Measurements from ENCODE around the gene RSPH10B2.
A peak's percentile ranks its signal among the peaks of the same experiment; 100 is the strongest.
"Not testable (repeated sequence)": the region's sequence is repeated elsewhere in the genome, so short reads cannot be mapped to it uniquely, and the experiment has no call there.

Gene RSPH10B2

DNA sequence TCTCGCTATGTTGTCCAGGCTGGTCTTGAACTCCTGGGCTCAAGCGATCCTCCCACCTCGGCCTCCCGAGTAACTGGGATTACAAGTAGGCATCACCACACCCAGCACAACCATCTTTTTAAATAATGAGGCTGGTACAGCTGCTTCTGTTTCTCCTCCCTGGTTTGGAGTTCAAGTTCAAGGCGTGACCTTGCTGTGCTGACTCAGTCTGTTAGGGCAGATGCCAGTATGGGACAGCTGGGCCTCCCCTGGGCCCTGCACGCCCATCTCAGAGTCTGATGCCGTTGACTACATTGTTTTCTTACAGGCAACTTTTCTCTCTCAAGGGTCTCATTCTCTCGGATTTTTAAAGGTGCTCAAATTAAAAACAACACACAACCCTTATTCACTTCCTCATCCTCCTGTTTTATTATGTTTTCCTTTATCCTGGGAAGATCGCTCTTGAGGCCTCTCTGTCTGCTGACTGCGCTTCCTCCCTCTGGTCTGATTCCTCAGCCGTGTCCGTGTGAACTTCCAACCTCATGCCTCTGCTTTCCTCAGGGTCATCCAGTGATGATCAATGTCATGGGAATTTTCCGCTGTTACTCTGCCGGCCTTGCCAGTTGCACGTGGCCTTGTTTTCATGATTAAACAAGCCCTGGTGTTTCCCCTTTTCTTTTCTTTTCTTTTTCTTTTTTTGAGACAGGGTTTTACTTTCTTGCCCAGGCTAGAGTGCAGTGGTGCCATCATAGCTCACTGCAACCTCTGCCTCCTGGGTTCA is 38.4 kb downstream of the RSPH10B2 start:
- not testable (repeated sequence) for H3K4me3 ChIP-seq (ENCODE audit: low read depth, low read length); DNase-seq (ENCODE audit: low read depth)

DNA sequence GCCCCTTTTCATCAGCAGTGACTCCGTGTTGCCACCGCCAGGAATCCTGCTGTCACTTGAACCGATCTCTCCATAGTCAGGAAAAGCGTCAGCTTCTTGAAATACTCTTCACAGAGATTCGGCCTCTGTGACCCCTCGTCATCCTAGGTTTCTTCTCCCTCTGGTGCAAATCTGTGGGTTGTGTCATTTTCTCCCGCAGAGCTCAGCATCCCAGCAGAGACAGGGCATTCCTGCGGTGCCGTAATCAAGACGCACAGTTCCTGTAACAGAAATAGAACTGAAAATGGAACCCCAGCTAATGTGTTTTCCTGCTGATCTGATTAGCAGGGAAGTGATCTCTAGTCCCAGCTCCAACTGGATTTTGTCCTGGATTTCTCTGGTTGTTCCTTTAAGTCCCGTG is 40.4 kb downstream of the RSPH10B2 start:
- H3K4me3 ChIP-seq (ENCODE audit: low read depth, low read length); DNase-seq (ENCODE audit: low read depth): not testable (repeated sequence)

DNA sequence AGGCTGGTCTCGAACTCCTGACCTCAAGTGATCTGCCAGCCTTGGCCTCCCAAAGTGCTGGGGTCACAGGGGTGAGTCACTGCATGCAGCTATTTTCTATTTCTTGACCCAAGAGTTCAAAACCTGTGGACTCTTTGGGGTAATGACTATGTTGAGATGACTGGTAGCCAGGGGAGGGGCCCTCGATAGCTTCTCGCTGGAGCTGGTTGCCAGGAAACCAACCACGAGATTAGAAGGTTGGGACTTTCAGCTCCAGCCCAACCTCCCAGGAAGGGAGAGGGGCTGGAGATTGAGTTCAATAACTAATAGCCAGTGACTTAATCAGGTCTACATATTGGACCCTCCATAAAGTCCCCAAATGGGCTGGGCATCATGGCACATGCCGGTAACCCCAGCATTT is 43.3 kb downstream of the RSPH10B2 start:
- DNase-seq (ENCODE audit: low read depth); H3K4me3 ChIP-seq (ENCODE audit: low read depth, low read length): not testable (repeated sequence)

DNA sequence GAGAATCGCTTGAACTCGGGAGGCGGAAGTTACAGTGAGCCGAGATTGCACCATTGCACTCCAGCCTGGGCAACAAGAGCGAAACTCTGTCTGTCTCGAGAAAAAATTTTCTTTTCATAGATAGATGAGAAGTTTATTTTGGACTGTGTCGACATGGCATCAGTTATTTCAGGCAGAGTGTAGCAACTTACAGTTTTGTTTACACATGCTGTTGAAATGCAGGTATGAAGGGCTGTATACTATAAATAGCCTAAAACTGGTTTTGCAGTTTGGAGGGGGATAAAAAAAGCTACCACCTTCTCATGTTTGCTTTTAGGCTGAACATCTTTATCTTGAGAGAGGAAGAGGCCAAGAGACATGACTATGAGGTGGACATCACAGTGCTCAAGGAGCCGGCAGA is 44.1 kb downstream of the RSPH10B2 start:
- DNase-seq (ENCODE audit: low read depth); H3K4me3 ChIP-seq (ENCODE audit: low read depth, low read length): not testable (repeated sequence)

DNA sequence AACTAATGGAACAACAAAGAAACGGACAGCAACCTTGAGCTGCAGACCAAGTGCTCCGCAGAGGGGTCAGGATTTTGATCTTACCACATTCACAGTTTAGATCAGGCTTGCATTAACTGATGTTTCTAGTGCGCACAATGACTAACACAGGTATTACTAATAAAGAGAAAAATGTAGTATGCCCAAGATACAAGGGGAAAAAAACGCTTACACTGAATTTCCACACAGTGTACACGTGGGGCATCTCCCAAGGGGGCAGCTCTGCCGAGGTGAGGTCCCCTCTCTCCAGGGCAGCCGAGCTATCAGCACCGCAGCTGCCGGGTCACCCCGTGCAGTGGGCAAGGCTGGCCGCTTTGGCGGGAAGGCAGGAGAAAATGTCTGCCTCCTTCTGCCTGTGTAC is 46.0 kb downstream of the RSPH10B2 start:
- not testable (repeated sequence) for DNase-seq (ENCODE audit: low read depth); H3K4me3 ChIP-seq (ENCODE audit: low read depth, low read length)

DNA sequence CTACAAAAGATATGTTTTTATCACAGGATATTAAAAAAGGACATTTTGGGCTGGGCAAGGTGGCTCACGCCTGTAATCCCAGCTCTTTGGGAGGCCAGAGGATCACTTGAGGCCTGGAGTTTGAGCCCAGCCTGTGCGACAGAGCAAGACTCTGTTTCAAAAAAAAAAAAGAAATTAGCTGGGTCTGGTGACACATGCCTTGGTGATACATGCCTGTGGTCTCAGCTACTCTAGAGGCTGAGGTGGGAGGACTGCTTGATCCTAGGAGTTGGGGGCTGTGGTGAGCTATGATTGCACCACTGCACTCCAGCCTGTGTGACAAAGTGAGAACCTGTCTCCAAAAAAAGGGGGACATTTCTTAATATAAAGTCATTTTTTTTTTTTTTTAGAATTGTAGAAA is 46.4 kb downstream of the RSPH10B2 start:
- not testable (repeated sequence) for DNase-seq (ENCODE audit: low read depth); H3K4me3 ChIP-seq (ENCODE audit: low read depth, low read length)

DNA sequence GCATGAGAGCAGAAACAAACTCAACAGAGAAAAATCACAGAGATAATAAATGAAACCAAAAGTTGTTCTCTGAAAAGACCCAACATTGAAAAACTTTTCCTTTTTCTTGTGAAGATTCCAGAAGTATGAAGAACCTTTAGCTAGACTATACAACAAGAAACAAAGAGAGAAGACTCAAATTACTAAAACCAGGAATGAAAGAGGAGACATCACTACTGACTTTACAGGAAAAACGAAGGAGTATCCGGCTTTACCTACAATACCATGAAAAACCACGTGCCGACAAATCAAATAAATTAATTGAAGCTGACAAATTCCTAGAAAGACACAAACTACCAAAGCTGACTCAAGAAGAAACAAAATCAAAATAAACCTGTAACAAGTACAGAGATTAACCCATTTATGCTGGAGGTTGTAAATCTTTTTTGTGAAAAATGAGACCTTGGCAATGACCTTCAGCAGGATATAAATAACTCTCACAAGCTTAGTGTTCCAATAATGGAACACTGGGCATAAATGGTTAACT is 53.6 kb downstream of the RSPH10B2 start:
- H3K4me3 ChIP-seq (ENCODE audit: low read depth, low read length); DNase-seq (ENCODE audit: low read depth): not testable (repeated sequence)

DNA sequence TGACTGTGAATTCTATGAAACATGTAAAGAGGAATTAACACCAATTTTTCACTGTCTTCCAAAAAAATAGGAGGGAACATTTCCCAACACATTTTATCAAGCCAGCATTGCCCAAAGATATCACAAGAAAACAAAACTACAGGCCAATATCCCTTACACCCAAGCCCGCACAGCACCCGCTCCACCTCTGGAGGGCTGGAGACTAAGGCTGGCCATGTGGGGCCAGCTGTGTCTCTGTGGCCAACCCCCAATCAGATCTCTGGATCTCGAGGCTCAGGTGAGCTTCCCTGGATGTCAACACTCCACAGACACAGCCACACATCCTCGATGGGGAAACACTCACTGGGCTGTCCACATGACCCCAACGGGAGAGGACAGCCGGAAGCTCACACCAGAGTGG is 54.1 kb downstream of the RSPH10B2 start:
- H3K4me3 ChIP-seq (ENCODE audit: low read depth, low read length); DNase-seq (ENCODE audit: low read depth): not testable (repeated sequence)

DNA sequence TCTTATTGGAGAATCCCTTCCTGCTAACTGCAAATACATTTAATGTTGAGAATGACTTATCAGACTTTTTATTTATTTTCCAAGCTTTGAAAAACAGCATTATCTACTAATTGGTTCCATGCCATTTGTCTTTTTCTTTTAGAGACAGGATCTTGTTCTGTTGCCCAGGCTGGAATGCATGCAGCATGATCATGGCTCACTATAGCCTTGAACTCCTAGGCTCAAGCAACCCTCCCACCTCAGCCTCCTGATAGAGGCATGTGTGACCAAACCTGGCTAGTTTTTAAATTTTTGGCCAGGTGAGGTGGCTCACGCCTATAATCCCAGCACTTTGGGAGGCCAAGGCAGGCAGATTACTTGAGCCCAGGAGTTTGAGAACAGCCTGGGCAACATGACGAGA is 59.1 kb downstream of the RSPH10B2 start:
- H3K4me3 ChIP-seq (ENCODE audit: low read depth, low read length); DNase-seq (ENCODE audit: low read depth): not testable (repeated sequence)

DNA sequence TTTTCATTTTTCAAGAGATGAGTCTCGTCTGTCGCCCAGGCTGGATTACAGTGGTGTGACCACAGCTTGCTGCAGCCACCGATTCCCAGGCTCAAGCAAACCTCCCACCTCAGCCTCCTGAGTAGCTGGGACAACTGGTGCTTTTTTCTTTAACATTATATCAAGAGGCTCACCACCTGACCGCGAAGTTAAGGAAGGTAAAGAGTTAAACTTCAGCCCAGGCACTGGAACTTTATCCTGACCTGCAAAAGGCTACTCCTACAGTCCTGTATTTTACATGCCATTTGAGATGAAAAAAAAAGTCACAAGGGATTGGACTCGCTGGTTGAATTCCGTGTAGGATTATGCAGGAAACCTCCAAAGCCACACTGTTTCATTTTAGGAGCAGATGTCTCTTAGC is 61.6 kb downstream of the RSPH10B2 start:
- H3K4me3 ChIP-seq (ENCODE audit: low read depth, low read length); DNase-seq (ENCODE audit: low read depth): not testable (repeated sequence)

DNA sequence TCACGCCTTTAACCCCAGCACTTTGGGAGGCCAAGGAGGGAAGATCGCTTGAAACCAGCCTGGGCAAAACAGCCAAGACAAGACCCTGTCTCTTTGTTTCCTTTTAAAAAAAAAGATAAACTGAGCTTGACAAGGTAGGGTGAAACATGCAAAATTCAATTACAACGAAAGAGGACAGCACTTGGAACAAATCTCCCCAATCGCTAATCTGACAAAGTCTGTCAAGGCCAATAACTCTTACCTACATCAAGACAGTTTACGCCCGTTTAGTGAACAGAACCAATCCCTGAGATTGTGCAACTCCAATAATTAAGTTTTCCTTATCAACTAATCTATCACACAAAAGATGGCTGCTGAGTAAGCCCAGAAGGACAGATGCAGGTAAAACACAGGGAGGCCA is 67.7 kb downstream of the RSPH10B2 start:
- DNase-seq (ENCODE audit: low read depth); H3K4me3 ChIP-seq (ENCODE audit: low read depth, low read length): not testable (repeated sequence)

DNA sequence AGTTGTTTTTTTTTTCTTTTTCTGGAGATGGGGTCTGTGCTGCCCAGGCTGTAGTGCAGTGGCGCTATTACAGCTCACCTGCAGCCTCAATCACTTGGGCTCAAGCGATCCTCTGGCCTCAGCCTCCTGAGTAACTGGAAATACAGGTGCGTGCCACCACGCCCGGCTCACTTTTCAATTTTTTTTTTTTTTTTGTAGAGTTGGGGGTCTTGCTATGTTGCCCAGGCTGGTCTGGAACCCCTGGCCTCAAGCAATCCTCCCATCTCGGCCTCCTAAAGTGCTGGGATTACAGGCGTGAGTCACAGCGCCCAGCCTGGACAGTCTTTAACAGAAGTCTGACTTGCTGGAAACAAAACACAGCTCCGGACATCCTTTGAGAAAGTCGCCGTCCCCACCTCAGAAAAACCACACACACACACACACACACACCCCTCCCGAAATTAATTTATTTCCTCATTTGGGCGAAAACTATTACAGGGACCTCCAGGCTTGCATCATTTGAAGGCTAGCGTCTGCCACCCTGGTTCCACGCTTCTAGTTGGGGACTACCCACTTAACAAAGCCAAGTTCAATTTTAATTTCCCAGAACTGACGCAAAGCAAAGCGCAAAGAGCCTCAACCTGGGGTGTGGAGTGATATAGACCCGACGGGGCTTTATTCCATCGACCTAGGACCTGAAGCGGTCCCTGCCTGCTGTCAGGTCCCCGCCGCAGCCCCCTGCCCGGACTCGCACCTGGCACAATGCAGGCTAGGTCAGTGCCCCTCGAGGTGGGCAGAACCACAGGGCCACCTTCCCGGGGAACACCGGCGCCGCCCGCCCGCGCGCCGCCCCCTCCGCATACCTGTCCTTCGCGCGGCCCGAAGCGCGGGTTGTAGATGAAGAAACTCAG is 71.6 kb downstream of the RSPH10B2 start:
- peak overlapping the region; percentile 28; the same call in 1 of the 2 replicates for H3K4me3 ChIP-seq (ENCODE audit: low read depth, low read length)

DNA sequence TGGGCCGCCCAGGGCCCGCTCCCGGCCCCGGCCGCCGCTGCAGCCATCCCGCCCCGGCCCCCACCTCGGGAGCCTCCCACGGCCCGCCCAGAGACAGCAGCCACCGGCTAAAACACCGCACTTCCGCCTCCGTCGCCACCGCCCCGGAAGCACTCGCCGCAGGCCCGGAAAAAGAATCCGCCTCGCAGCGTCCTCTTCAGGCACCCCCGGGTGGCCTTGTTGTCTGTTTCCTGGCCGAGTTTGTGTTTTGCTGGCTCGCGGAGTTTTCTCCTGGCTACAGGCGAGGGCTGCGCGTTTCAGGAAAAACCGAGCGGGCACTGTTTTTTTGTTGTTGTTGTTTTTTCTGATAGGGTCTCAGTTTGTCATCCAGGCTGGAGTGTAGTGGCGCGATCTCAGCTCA is 72.2 kb downstream of the RSPH10B2 start, which contains the start of gene CCZ1B:
Gene CCZ1B (minus strand): TSS at position 125 of the 400 bp plus-strand sequence. CDS start 78 bp downstream, at position 47.
- TF ChIP-seq, protein P1, sequence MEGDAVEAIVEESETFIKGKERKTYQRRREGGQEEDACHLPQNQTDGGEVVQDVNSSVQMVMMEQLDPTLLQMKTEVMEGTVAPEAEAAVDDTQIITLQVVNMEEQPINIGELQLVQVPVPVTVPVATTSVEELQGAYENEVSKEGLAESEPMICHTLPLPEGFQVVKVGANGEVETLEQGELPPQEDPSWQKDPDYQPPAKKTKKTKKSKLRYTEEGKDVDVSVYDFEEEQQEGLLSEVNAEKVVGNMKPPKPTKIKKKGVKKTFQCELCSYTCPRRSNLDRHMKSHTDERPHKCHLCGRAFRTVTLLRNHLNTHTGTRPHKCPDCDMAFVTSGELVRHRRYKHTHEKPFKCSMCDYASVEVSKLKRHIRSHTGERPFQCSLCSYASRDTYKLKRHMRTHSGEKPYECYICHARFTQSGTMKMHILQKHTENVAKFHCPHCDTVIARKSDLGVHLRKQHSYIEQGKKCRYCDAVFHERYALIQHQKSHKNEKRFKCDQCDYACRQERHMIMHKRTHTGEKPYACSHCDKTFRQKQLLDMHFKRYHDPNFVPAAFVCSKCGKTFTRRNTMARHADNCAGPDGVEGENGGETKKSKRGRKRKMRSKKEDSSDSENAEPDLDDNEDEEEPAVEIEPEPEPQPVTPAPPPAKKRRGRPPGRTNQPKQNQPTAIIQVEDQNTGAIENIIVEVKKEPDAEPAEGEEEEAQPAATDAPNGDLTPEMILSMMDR (IDR thresholded peaks at IDR 0.05; ENCODE audit: low read depth, low read length, missing control alignments) = peak; percentile 41
- DNase-seq (ENCODE audit: low read depth) = peak; percentile 48
- H3K4me3 ChIP-seq (ENCODE audit: low read depth, low read length) = peak within 1 kb of the TSS; percentile 52

More for the DNA sequence above, 71.6 kb downstream of the RSPH10B2 start:
- DNase-seq (ENCODE audit: low read depth) = not testable (repeated sequence)

DNA sequence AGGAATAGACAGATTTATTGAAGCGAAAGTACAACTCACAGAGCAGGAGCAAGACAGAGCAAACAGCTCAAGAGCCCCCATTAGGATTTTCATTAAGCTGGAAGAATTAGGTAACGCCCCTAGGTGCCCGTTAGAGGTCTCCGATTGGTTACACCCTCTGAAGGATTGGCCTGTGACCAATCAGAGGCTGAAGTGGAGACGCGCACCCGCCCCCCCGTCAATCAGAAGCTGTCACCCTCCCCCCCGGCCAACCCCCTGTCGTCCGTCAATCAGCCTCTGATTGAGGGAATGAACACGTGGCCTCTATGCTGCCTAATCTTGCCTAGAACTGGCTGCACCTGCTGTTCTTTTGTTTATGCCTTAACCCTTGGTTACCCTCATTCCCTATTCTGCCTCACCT is 73.3 kb downstream of the RSPH10B2 start:
- H3K4me3 ChIP-seq (ENCODE audit: low read depth, low read length); DNase-seq (ENCODE audit: low read depth): not testable (repeated sequence)

DNA sequence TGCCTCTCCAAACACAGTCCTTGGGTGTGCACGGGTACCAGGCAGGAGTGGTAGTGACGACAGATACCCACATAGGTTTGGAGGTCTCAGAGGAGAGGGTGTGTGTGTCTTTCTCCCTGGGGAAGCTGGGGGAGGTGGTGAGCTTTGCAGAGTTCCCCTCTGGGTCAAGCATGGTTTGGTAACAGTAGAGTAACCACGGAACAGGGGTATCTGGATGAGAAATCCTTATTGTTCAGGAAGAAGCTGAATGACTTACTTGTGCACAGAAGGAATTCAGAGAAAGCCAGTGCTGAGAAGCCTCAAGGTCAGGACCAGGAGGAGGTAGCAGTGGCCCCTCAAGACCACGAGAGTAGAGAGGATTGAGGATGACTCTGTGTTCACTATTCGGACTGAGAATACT is 75.7 kb downstream of the RSPH10B2 start:
- not testable (repeated sequence) for H3K4me3 ChIP-seq (ENCODE audit: low read depth, low read length); DNase-seq (ENCODE audit: low read depth)

DNA sequence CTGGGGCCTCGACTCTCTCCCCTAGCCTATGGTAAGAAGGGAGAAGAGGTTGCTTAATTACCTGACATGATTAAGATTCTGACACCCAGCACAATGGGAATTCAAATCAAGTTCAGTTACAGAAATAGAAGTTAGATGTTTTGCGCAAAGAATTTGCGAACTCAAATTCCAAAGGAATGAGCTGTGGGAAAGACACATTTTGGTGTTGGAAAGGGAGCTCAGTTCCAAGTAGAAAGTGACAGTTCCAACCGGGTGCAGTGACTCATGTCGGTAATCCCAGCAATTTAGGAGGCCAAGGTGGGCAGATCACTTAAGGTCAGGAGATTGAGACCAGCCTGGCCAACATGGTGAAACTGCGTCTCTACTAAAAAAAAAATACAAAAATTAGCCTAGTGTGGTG is 76.1 kb downstream of the RSPH10B2 start:
- not testable (repeated sequence) for H3K4me3 ChIP-seq (ENCODE audit: low read depth, low read length); DNase-seq (ENCODE audit: low read depth)

Data from GM12864 (cell line).